GM12891 (cell line): ENCODE results near the gene NXF3.
"Not testable (repeated sequence)": the region's sequence is repeated elsewhere in the genome, so short reads cannot be mapped to it uniquely, and the experiment has no call there.

Experiments
- POLR2A ChIP-seq: IDR thresholded peaks from 2 replicates; pipeline ENCODE4 v1.6.1; 2011; ENCODE audit warnings: low read depth, low read length, control low read depth
- POLR2AphosphoS5 ChIP-seq: IDR thresholded peaks from 2 replicates; pipeline ENCODE4 v1.6.1; 2011; ENCODE audit warnings: low read depth, low read length, control low read depth
- SPI1 ChIP-seq: IDR thresholded peaks from 2 replicates; pipeline ENCODE4 v1.6.1; 2011; ENCODE audit warnings: low read depth, low read length, control low read depth
- TAF1 ChIP-seq: IDR thresholded peaks from 2 replicates; pipeline ENCODE4 v1.6.1; 2011; ENCODE audit warnings: low read depth, low read length, control low read depth

DNA sequence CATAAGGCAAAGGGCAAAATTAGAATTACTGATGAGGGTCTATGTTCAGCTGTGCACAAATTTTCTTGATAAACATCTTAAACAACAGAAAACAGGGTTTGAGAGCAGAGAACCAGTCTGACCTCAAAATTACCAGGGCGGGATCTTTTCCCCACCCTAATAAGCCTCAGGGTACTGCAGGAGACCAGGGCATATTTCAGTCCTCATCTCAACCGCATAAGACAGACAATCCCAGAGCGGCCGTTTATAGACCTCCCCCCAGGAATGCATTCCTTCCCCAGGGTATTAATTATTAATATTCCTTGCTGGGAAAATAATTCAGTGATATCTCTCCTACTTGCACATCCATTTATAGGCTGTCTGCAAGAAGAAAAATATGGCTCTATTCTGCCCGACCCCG lies 16.6 kb upstream of the NXF3 start:
- not testable (repeated sequence) for TF ChIP-seq POLR2AphosphoS5, POLR2A, TAF1, SPI1
